HG03571 (cell line): ENCODE measurements around the gene SLX4IP.
A peak's percentile ranks its signal among the peaks of the same experiment; 100 is the strongest.

Experiments
- ATAC-seq: cut with Tn5 transposase; IDR thresholded peaks from one replicate; pipeline ENCODE4 v1.9.1; 2021; ENCODE audit not compliant: unreplicated experiment

The SLX4IP gene

GRCh38 chr20:10428008-10428407 is 7.1 kb upstream of the SLX4IP start:
- no peak for ATAC-seq

GRCh38 chr20:10429443-10429981 is 5.6 kb upstream of the SLX4IP start:
- no peak for ATAC-seq

GRCh38 chr20:10430000-10430466 is 5.1 kb upstream of the SLX4IP start:
- no peak for ATAC-seq

GRCh38 chr20:10430704-10431103 is 4.4 kb upstream of the SLX4IP start:
- no peak for ATAC-seq

GRCh38 chr20:10432079-10432478 is 3.0 kb upstream of the SLX4IP start:
- no peak for ATAC-seq

DNA sequence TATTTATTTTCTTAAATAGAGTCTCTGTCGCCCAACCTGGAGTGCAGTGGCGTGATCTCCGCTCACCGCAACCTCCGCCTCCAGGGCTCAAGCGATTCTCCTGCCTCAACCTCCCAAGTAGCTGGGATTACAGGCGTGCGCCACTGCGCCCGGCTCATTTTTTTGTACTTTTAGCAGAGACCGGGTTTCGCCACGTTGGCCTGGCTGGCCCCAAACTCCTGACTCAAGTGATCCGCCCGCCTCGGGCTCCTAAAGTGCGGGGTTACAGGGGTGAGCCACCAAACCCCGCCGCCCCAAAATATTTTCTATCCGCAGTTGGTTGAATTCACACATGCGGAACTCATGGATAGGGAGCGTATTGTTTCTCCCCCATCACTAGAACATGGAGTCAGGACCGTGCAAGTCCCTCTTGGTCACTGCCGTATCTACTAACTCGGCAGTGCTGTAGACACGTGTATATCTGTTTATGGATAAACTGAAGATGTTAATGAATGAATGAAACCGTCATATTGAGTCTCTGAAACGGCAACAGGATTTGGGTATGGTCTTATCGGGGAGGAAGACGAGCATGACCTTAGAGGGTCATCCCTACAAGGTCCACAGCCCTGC is 2.0 kb upstream of the SLX4IP start:
- no peak for ATAC-seq

GRCh38 chr20:10433623-10434466 is 1.3 kb upstream of the SLX4IP start, which contains the start of gene MKKS:
TSS of gene MKKS (minus strand) at chr20:10434222. CDS start at chr20:10413514, 20,708 bp downstream.
- ATAC-seq, result peak; percentile 42

GRCh38 chr20:10434467-10434831 is 656 bp upstream of the SLX4IP start:
- peak; percentile 34 for ATAC-seq

GRCh38 chr20:10436053-10436699 is 1.1 kb downstream of the SLX4IP start:
- ATAC-seq, result no peak

DNA sequence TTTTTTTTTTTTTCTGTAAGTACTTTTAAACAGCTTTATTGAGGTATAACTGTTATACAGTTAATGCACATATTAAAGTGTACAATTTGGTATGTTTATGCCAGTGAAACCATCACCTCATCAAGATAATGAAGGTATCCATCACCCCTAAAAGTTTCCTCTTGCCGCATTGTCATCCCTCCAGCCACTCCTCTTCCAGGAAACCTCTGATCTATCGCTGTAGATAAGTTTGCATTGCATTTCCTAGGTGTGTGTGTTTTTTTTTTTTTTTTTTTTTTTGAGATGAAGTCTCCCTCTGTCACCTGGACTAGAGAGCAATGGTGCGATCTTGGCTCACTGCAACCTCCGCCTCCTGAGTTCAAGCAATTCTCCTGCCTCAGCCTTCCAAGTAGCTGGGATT is 3.1 kb downstream of the SLX4IP start:
- no peak for ATAC-seq

DNA sequence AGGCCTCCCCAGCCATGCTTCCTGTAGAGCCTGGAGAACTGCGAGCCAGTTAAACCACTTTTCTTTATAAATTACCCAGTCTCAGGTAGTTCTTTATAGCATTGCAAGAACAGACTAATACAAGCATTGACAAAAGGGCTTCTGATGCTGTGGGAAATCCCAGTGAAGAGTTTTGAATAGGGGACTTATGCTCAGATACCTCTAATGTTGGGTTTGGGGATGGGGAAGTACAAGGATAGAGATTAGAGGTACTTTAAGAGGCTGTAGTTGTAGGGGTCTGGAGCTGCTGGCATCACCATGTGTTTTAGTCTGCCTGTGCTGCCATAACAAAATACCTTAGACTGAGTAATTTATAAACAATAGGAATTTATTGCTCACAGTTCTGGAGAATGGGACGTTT is 8.8 kb downstream of the SLX4IP start:
- no peak for ATAC-seq

- ATAC-seq, result no peak
These were observed 10.7 kb downstream of the SLX4IP start for GRCh38 chr20:10445758-10446157.

DNA sequence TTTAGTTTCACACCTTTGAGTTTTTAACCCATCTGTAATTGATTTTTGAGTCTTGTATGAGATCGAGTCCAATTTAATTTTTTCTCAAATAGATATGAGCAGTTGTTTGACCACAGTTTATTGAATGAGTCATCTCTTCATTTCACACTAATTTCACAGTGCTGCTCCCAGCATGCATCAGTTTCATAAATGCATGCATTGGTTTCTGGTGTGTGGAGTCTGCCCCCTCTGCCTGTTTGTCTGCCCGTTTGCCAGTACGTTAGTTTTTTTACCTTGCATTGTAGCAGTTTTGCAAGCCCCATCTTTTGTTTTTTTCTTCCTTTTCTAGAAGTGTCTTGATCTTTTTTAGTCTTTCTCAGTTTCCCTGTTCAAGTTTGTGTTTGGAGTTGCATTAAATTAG is 11.9 kb downstream of the SLX4IP start:
- peak; percentile 97 for ATAC-seq

DNA sequence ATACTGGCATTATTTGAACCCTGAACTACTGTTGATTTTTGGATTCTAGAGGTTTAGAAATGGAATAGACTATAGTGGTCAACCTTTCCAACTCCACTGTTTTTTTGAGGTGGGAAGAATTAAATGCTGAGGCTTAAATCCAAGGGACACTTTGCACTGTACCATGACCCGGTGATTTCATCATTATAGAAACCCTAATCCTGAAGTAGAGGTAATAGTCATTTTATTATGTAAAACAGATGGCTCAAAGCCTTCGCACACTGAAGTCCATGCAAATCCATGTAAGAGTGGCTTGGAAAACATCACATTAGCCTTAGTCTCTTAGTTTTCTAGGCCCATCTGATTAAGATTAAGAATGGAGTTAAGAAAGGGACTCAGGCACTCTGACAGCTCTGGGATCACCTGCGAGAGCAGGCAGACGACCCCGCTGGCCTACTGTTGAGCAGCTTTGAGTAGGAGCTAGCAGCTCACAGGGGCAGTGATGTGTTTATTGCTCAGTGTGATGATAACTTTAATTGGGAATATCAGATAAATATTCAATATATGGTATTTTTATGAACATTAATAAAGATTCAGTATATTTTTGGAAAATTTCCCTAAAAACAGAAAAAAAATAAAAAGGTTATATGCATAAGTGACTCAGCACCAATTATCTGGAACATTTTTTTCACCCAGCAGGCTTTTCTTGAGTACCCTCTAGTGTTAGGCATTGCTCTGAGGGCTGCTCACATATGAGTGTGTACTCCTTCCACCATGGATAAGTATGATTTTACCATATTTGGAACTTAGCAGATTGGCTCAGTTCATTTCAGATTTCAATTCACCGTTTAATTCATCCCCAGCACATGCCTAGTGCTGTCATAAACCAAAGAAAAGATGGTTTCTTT is 13.4 kb downstream of the SLX4IP start:
- ATAC-seq, result no peak

- no peak for ATAC-seq
These were observed 14.2 kb downstream of the SLX4IP start for GRCh38 chr20:10449270-10449669.

GRCh38 chr20:10453241-10453640 is 18.1 kb downstream of the SLX4IP start:
- ATAC-seq, result peak; percentile 93

GRCh38 chr20:10454151-10454750 is 19.1 kb downstream of the SLX4IP start:
- no peak for ATAC-seq

DNA sequence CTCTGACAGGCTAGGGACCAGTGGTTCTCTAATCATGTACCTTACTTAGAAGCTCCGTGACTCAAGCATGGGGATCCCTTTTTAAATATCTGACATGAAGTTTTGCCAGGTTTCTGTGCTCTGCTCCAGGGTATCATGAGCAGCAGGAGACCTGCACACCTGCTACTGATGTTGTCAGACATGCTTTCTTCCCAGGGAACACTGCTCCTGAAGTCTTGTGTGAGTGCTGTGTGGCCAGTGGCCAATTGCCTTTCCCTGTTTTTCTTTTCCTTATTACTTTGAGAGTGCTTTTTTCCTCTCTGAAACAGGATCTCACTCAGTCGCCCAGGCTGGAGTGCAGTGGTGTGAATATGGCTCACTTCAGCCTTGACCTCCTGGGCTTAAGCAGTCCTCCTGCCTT is 26.4 kb downstream of the SLX4IP start:
- no peak for ATAC-seq

DNA sequence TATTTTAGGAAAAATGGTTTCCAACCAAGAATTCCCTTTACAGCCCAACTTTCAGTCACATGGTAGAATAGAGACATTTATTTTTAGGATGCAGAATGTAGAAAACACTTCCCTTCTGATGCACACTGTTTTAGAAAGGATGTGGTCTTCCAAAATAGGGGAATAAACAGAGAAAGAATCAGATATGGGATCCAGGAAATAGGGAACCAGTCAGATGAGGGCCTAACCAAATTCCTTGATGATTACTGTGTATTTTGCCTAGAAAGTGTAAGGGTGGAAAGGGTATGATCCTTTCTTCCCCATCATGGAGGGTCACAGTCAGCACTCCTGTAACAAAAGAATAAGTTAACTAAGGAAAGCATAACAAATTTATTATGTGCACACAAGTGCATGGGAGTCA is 27.4 kb downstream of the SLX4IP start:
- ATAC-seq, result no peak

DNA sequence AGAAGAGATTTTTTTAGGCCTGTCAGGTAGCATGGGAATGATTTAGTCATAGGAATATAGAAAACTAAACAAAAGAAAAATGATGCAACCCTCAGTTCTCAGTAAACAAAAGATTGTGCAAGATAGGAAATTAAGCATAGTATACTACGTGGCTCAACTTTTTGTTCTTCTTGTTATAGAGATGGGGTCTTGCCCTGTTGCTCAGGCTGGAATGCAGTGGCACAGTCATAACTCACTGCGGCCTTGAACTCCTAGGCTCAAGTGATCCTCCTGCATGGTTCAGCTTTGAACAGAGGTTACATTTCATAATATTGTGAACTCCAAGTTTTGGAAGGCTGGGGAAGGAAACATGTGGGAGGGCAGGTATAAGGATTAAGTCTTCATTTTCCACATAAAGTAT is 28.5 kb downstream of the SLX4IP start:
- ATAC-seq, result no peak
